ENCODE measurements around the gene NSG1. TPM values are rescaled to one million over a fixed set of nuclear protein-coding genes. Genes with fewer than 3 reads are reported as not detected.

NSG1 gene
- total RNA-seq, 1 experiment from 2014 or later = 1.3 TPM

DNA sequence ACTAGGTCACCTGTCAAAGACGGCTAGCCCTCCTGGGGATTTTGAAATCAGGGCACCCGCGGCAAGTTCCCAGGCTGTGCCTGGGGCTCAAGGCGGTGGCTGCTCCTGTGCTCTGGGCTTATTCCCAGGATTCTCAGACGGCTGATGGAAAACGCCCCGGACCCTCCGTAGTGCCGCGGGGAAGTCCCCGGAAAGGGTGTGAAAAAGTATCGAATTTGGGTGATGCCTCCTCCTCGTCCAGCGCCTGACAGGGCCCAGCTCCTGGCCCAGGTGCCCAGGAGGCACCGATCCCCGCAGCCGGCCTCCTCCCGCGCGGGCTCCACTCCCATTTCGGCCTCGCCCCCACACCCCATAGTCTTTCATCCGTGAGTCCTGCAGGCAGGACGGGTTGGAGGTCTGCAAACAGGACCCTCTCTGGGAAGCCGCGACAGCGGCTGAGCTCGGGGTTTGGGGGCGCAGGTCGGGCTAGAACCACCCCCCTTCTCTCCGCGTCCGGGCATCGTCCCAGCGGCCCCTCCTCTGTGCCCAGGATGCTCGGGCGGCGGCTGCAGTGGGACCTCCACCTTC, 1.1 kb upstream of the NSG1 start:
- peaks cover 16% of the 10 kb centered on the region for H3K4me1 ChIP-seq (ENCODE audit: insufficient read depth, low read length, poor library complexity, severe bottlenecking)
- TF ChIP-seq EZH2 (IDR thresholded peaks at IDR 0.05; ENCODE audit: borderline replicate concordance, low read depth, low read length, poor library complexity, severe bottlenecking) = no peak
- TF ChIP-seq, protein P1, sequence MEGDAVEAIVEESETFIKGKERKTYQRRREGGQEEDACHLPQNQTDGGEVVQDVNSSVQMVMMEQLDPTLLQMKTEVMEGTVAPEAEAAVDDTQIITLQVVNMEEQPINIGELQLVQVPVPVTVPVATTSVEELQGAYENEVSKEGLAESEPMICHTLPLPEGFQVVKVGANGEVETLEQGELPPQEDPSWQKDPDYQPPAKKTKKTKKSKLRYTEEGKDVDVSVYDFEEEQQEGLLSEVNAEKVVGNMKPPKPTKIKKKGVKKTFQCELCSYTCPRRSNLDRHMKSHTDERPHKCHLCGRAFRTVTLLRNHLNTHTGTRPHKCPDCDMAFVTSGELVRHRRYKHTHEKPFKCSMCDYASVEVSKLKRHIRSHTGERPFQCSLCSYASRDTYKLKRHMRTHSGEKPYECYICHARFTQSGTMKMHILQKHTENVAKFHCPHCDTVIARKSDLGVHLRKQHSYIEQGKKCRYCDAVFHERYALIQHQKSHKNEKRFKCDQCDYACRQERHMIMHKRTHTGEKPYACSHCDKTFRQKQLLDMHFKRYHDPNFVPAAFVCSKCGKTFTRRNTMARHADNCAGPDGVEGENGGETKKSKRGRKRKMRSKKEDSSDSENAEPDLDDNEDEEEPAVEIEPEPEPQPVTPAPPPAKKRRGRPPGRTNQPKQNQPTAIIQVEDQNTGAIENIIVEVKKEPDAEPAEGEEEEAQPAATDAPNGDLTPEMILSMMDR (conservative IDR thresholded peaks at IDR 0.05; ENCODE audit: low read depth, low read length) = no peak
- no peaks in the 10 kb centered on the region for H3K9me3 ChIP-seq (ENCODE audit: low read depth, low read length, poor library complexity, severe bottlenecking)
- H3K4me3 ChIP-seq (ENCODE audit: low read depth, low read length, poor library complexity, severe bottlenecking) = peak overlapping the region; percentile 55
- H3K36me3 ChIP-seq (ENCODE audit: insufficient read depth, low read length, poor library complexity, severe bottlenecking) = no peaks in the 10 kb centered on the region
- CTCF ChIA-PET = no interaction called here
- no peak overlapping the region for H3K27ac ChIP-seq (ENCODE audit: low read depth, low read length, poor library complexity, severe bottlenecking)
- BruUV-seq (replicated peaks) = no TSS peak
- no peak for DNase-seq (ENCODE audit: low spot score)
- intact Hi-C loops (cut with micrococcal nuclease; ENCODE audit: unreplicated experiment) = loop anchor here (5.0 kb wide), 1 partner anchor 46 kb away; no protein-coding TSS in a partner anchor
- peaks cover 71% of the 10 kb centered on the region for H3K27me3 ChIP-seq (replicated peaks; ENCODE audit: insufficient read depth, low read depth, low read length, poor library complexity)
- POLR2A ChIA-PET (ENCODE audit: low non-redundant PET) = no interaction called here

DNA sequence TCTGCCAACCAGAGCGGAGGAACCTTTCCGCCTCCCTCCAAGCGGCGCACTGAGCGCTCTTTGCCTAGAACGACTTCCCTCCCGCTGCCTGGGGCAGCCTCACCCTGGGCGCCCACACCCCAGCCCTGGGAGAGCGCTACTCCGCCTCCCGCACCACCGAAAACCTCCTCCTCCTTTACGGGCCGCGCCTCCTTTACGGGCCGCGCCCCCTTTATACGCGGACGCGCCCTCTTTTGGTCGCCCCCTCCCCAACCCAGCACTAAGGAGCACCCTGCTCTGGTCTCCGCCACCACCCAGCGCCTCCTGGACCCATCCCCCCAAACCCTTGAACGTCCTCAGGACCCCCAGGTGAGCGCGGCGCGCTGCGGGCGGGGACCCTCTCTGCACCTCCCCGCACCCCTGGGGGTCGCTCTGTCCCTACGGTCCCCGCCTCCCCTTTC, 586 bp upstream of the NSG1 start:
- DNase-seq (ENCODE audit: low spot score) = peak; percentile 46
- TF ChIP-seq EZH2 (IDR thresholded peaks at IDR 0.05; ENCODE audit: borderline replicate concordance, low read depth, low read length, poor library complexity, severe bottlenecking) = no peak
- TF ChIP-seq, protein P1 (conservative IDR thresholded peaks at IDR 0.05; ENCODE audit: low read depth, low read length) = no peak
- Histone ChIP-seq H3K36me3 (ENCODE audit: insufficient read depth, low read length, poor library complexity, severe bottlenecking) (no peaks in the 10 kb centered on the region), H3K27me3 (replicated peaks; ENCODE audit: insufficient read depth, low read depth, low read length, poor library complexity) (peaks cover 66% of the 10 kb centered on the region), H3K4me1 (ENCODE audit: insufficient read depth, low read length, poor library complexity, severe bottlenecking) (peaks cover 16% of the 10 kb centered on the region), H3K4me3 (ENCODE audit: low read depth, low read length, poor library complexity, severe bottlenecking) (peak overlapping the region; percentile 55), H3K27ac (ENCODE audit: low read depth, low read length, poor library complexity, severe bottlenecking) (no peak overlapping the region), H3K9me3 (ENCODE audit: low read depth, low read length, poor library complexity, severe bottlenecking) (no peaks in the 10 kb centered on the region)
- intact Hi-C loops (cut with micrococcal nuclease; ENCODE audit: unreplicated experiment) = loop anchor here (5.0 kb wide), 1 partner anchor 46 kb away; no protein-coding TSS in a partner anchor
- BruUV-seq (replicated peaks) = no TSS peak
- CTCF ChIA-PET = no interaction called here
- POLR2A ChIA-PET (ENCODE audit: low non-redundant PET) = no interaction called here

DNA sequence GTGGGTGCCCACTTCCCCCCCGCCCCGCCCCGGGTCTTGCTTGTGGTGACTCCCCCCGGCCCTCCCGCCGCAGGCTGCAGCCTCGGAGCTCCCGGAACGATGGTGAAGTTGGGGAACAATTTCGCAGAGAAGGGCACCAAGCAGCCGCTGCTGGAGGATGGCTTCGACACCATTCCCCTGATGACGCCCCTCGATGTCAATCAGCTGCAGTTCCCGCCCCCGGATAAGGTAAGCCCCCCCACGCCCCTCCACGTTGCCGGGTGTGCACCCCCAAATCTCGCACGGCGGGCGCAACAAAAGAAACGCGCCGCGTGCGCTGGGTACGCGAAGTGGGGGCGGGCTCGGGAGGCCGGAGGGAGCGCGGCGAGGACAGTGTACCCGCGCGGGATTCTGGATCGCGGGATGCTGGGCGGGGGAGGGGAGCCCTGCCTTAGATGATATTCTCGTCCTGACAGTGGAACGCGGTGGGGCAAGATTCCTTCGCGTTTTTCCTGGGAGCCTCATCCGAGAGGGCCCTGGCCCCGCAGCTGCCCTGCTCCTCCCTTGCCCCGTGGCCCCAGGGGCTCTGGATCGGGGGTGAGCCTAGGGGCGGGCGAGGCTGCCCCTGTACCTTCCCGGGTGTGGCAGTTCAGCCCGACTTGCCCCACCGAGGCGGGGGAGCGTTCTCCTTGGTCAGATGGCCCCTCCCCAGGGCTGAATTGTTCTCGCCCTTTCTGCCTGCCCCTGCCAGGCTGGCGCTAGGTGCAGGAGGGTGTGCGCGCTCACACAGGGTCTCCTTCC, 819 bp downstream of the NSG1 start:
- intact Hi-C loops (cut with micrococcal nuclease; ENCODE audit: unreplicated experiment) = loop anchor here (5.0 kb wide), 1 partner anchor 45 kb away; no protein-coding TSS in a partner anchor
- Histone ChIP-seq H3K36me3 (ENCODE audit: insufficient read depth, low read length, poor library complexity, severe bottlenecking) (no peaks in the 10 kb centered on the region), H3K27ac (ENCODE audit: low read depth, low read length, poor library complexity, severe bottlenecking) (no peak overlapping the region), H3K4me1 (ENCODE audit: insufficient read depth, low read length, poor library complexity, severe bottlenecking) (peaks cover 16% of the 10 kb centered on the region), H3K27me3 (replicated peaks; ENCODE audit: insufficient read depth, low read depth, low read length, poor library complexity) (peaks cover 60% of the 10 kb centered on the region), H3K4me3 (ENCODE audit: low read depth, low read length, poor library complexity, severe bottlenecking) (peak overlapping the region; percentile 55), H3K9me3 (ENCODE audit: low read depth, low read length, poor library complexity, severe bottlenecking) (no peaks in the 10 kb centered on the region)
- ChIA-PET CTCF (interaction anchor here (0.6 kb wide), 1 partner anchor 139 kb away, joined by 4 read pairs; the partner anchor contains the start of gene TMEM128), POLR2A (ENCODE audit: low non-redundant PET) (no interaction called here)
- DNase-seq (ENCODE audit: low spot score) = no peak
- no TSS peak for BruUV-seq (replicated peaks)
- TF ChIP-seq, protein P1 (conservative IDR thresholded peaks at IDR 0.05; ENCODE audit: low read depth, low read length) = no peak
- peak; percentile 52 for TF ChIP-seq EZH2 (IDR thresholded peaks at IDR 0.05; ENCODE audit: borderline replicate concordance, low read depth, low read length, poor library complexity, severe bottlenecking)

All from A673 (cell line).